GM19043 (cell line): Measurements from ENCODE around the gene NOL4L.
"Not testable (repeated sequence)": the region's sequence is repeated elsewhere in the genome, so short reads cannot be mapped to it uniquely, and the experiment has no call there.

Experiments used
- ATAC-seq: cut with Tn5 transposase; IDR thresholded peaks from one replicate; pipeline ENCODE4 v1.9.1; 2021; ENCODE audit warnings: low read depth; ENCODE audit not compliant: unreplicated experiment

The NOL4L gene

GRCh38 chr20:32578062-32578461 is 7.1 kb downstream of the NOL4L start:
- not testable (repeated sequence) for ATAC-seq

GRCh38 chr20:32577657-32578056 is 7.5 kb downstream of the NOL4L start:
- ATAC-seq = no peak

- ATAC-seq = no peak
These were observed 8.1 kb downstream of the NOL4L start for GRCh38 chr20:32577023-32577422.

GRCh38 chr20:32576560-32576959 is 8.6 kb downstream of the NOL4L start:
- ATAC-seq = no peak

- no peak for ATAC-seq
These were observed 9.3 kb downstream of the NOL4L start for GRCh38 chr20:32575805-32576204.

- ATAC-seq = no peak
These were observed 9.9 kb downstream of the NOL4L start for GRCh38 chr20:32575227-32575581.

- no peak for ATAC-seq
These were observed 10.6 kb downstream of the NOL4L start for GRCh38 chr20:32574296-32575226.

GRCh38 chr20:32573167-32573851 is 11.8 kb downstream of the NOL4L start:
- ATAC-seq = no peak

GRCh38 chr20:32572271-32572968 is 12.7 kb downstream of the NOL4L start:
- no peak for ATAC-seq

GRCh38 chr20:32571566-32571965 is 13.6 kb downstream of the NOL4L start:
- no peak for ATAC-seq

GRCh38 chr20:32570401-32571190 is 14.5 kb downstream of the NOL4L start:
- no peak for ATAC-seq

GRCh38 chr20:32569380-32570305 is 15.5 kb downstream of the NOL4L start:
- ATAC-seq = no peak

GRCh38 chr20:32569018-32569379 is 16.1 kb downstream of the NOL4L start:
- no peak for ATAC-seq

- ATAC-seq = no peak
These were observed 17.6 kb downstream of the NOL4L start for GRCh38 chr20:32567384-32568178.

- ATAC-seq = no peak
These were observed 18.5 kb downstream of the NOL4L start for GRCh38 chr20:32566379-32567374.

GRCh38 chr20:32565735-32566032 is 19.4 kb downstream of the NOL4L start:
- no peak for ATAC-seq

GRCh38 chr20:32564921-32565734 is 20.0 kb downstream of the NOL4L start:
- ATAC-seq = no peak
